ENCODE results near the gene NRXN2. TPM values are rescaled to one million over a fixed set of nuclear protein-coding genes. Genes with fewer than 3 reads are reported as not detected.

NRXN2 gene
- total RNA-seq, 1 donor from 2014 or later, result 2.2 TPM

- H3K9me3 ChIP-seq (ENCODE audit: low read depth), result no peaks in the 10 kb centered on the region
- Mint-ChIP-seq H3K27ac (peak overlapping the region; percentile 46), H3K9me3 (no peaks in the 10 kb centered on the region), H3K4me1 (peaks cover 9% of the 10 kb centered on the region), H3K4me3 (no peak overlapping the region), H3K36me3 (no peaks in the 10 kb centered on the region), H3K27me3 (ENCODE audit: insufficient read depth, low read depth) (peaks cover 9% of the 10 kb centered on the region)
- no peak overlapping the region for H3K9ac ChIP-seq
- H3F3A ChIP-seq (ENCODE audit: low read depth), result peaks cover 6% of the 10 kb centered on the region
- no peak for TF ChIP-seq EZH2phosphoT487 (IDR thresholded peaks at IDR 0.05)
- TF ChIP-seq, protein P1, sequence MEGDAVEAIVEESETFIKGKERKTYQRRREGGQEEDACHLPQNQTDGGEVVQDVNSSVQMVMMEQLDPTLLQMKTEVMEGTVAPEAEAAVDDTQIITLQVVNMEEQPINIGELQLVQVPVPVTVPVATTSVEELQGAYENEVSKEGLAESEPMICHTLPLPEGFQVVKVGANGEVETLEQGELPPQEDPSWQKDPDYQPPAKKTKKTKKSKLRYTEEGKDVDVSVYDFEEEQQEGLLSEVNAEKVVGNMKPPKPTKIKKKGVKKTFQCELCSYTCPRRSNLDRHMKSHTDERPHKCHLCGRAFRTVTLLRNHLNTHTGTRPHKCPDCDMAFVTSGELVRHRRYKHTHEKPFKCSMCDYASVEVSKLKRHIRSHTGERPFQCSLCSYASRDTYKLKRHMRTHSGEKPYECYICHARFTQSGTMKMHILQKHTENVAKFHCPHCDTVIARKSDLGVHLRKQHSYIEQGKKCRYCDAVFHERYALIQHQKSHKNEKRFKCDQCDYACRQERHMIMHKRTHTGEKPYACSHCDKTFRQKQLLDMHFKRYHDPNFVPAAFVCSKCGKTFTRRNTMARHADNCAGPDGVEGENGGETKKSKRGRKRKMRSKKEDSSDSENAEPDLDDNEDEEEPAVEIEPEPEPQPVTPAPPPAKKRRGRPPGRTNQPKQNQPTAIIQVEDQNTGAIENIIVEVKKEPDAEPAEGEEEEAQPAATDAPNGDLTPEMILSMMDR (IDR thresholded peaks at IDR 0.05), result no peak
- no peak for TF ChIP-seq EZH2 (IDR thresholded peaks at IDR 0.05)
- no peaks in the 10 kb centered on the region for H3K36me3 ChIP-seq
- no peak overlapping the region for H3K4me2 ChIP-seq
- no peak for DNase-seq (ENCODE audit: low spot score)
- no peaks in the 10 kb centered on the region for H3K79me2 ChIP-seq (ENCODE audit: low read depth)
- no peaks in the 10 kb centered on the region for H4K20me1 ChIP-seq (ENCODE audit: low read depth)
- H2AFZ ChIP-seq (replicated peaks), result no peak overlapping the region
- H3K4me1 ChIP-seq, result no peaks in the 10 kb centered on the region
- no peak overlapping the region for H3K4me3 ChIP-seq
- H3K27ac ChIP-seq, result no peak overlapping the region
- H3K27me3 ChIP-seq, result no peaks in the 10 kb centered on the region
Observed at GRCh38 chr11:64753019-64753379, 30.0 kb upstream of the NRXN2 start.

DNA sequence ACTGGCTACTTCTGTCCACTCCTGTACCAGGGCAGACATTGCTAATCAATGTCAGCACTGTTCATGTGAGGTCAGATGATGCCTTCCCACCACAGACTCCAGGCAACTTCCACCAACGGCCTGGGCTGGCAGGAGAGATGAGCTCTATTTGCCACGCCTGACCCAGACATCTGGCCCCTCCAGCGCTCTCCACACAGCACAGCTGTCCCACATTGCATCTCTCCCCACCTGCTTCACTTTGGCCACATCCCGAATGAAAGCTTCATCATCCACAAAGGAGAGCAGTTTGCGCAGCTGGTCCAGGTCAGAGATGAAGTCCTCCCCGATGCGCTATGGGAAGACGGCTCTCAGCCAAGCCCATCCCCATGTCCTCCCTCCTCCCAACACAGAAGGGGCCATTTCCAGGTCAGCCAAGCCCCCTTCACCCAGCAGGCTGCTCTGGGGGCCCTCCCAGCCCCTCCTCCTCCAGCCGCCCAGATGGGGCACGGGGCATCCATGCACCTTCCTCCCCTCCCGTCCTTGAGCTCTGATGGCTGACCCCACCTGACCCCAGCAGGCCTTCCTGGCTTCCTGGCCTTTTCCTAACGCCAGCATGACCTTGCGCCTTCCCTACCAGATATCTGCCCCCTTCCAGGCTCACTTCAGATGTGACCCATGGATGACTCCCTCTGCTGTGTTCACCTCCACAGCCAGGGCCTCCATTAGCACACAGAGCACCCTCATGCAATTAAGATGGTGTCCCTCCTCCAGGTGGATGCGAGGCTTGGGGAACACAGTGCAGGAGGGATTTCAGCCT is 29.4 kb upstream of the NRXN2 start:
- Histone ChIP-seq H3K4me1 (no peaks in the 10 kb centered on the region), H3K79me2 (ENCODE audit: low read depth) (no peaks in the 10 kb centered on the region), H3K4me2 (no peak overlapping the region), H3K4me3 (no peak overlapping the region), H3K27me3 (no peaks in the 10 kb centered on the region), H3K9me3 (ENCODE audit: low read depth) (no peaks in the 10 kb centered on the region), H3K36me3 (no peaks in the 10 kb centered on the region), H3F3A (ENCODE audit: low read depth) (peaks cover 9% of the 10 kb centered on the region), H3K9ac (no peak overlapping the region), H4K20me1 (ENCODE audit: low read depth) (no peaks in the 10 kb centered on the region), H3K27ac (no peak overlapping the region), H2AFZ (replicated peaks) (no peak overlapping the region)
- H3K36me3 Mint-ChIP-seq, result no peaks in the 10 kb centered on the region
- DNase-seq (ENCODE audit: low spot score), result no peak
- H3K27me3 Mint-ChIP-seq (ENCODE audit: insufficient read depth, low read depth), result peaks cover 6% of the 10 kb centered on the region
- H3K4me3 Mint-ChIP-seq, result no peak overlapping the region
- H3K4me1 Mint-ChIP-seq, result peaks cover 9% of the 10 kb centered on the region
- H3K27ac Mint-ChIP-seq, result no peak overlapping the region
- no peaks in the 10 kb centered on the region for H3K9me3 Mint-ChIP-seq
- no peak for TF ChIP-seq EZH2 (IDR thresholded peaks at IDR 0.05)
- TF ChIP-seq, protein P1 (IDR thresholded peaks at IDR 0.05), result no peak
- no peak for TF ChIP-seq EZH2phosphoT487 (IDR thresholded peaks at IDR 0.05)

DNA sequence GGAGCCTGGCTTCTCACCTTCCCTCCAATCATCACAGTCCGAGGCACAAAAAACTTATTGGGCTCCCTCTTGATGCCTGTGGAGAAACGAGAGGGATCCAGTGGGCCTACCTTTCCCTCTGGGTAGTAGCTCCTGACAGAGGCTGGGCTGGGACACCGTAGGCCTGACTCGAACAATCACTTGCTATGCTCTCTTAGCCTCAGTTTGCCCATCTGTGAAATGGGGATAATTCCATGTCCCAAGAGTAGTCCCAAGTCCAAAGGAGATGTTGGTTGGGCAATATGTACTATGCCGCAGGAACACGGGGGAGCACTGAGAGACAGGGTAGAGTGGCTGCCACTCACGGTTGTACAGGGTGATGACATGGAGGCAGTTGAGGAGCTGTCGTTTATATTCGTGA is 28.6 kb upstream of the NRXN2 start:
- no peak for DNase-seq (ENCODE audit: low spot score)
- Mint-ChIP-seq H3K27me3 (ENCODE audit: insufficient read depth, low read depth) (peaks cover 9% of the 10 kb centered on the region), H3K4me1 (peaks cover 9% of the 10 kb centered on the region), H3K4me3 (no peak overlapping the region), H3K36me3 (no peaks in the 10 kb centered on the region), H3K27ac (no peak overlapping the region), H3K9me3 (no peaks in the 10 kb centered on the region)
- Histone ChIP-seq H3K9ac (no peak overlapping the region), H3F3A (ENCODE audit: low read depth) (peaks cover 16% of the 10 kb centered on the region), H3K4me2 (no peak overlapping the region), H3K9me3 (ENCODE audit: low read depth) (no peaks in the 10 kb centered on the region), H3K79me2 (ENCODE audit: low read depth) (no peaks in the 10 kb centered on the region), H3K4me3 (no peak overlapping the region), H2AFZ (replicated peaks) (no peak overlapping the region), H3K4me1 (no peaks in the 10 kb centered on the region), H3K27me3 (peaks cover 8% of the 10 kb centered on the region), H3K27ac (no peak overlapping the region), H3K36me3 (no peaks in the 10 kb centered on the region), H4K20me1 (ENCODE audit: low read depth) (peaks cover 2% of the 10 kb centered on the region)
- TF ChIP-seq, protein P1 (IDR thresholded peaks at IDR 0.05), result no peak
